Right lobe of liver (tissue), 4 donors: ENCODE measurements around the gene PDE4B.

ENCODE experiments used
- CTCF ChIP-seq, 4 donors: fragments of 200-600 bp in 3 of 4; fragments of 450-650 bp in 1 of 4; IDR thresholded peaks; one replicate each; pipeline versions ENCODE4 v1.5.1 to v1.8.0; 2016 to 2022; ENCODE audit warnings: antibody characterized with exemption in 4 of 4, mild to moderate bottlenecking in 2 of 4
- POLR2A ChIP-seq: fragments of 450-650 bp; IDR thresholded peaks from one replicate; pipeline ENCODE4 v1.6.1; 2017; ENCODE audit warnings: antibody characterized with exemption, mild to moderate bottlenecking
- donor health status: DM: no; HTN: no; CAD: no.
- donor health status: DM: no; HTN: no; CAD: no.
- donor health status: DM: no; HTN: yes; CAD: no.

DNA sequence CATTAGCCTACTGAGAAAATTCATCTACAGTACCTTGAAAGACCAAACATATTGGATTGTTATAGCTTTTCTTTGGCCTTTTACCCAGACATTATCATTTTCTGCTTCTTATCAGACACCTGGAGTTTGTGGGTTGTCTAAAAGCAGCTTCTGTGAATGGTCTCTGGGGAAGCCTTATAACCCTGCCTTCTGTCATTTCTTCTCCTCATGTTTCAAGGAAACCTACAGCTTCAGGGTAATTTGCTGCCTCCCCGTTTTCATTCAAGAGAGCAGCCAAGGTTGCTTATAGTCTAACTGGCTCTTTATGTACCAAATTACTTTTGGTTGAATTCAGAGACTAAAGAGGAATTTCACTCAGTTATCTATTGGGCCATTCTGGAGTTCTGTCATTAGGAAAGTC is 453.0 kb downstream of the PDE4B start:
- no peak for TF ChIP-seq CTCF (IDR thresholded peaks at IDR 0.05)
- no peak for TF ChIP-seq POLR2A
